Hepatic stellate cell (primary cell): ENCODE data around the gene OR10G7.

ENCODE experiments used
- DNase-seq: peaks from one replicate; pipeline ENCODE4 v3.0.0; 2011; ENCODE audit warnings: low spot score

Gene OR10G7, protein sequence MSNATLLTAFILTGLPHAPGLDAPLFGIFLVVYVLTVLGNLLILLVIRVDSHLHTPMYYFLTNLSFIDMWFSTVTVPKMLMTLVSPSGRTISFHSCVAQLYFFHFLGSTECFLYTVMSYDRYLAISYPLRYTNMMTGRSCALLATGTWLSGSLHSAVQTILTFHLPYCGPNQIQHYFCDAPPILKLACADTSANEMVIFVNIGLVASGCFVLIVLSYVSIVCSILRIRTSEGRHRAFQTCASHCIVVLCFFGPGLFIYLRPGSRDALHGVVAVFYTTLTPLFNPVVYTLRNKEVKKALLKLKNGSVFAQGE

DNA sequence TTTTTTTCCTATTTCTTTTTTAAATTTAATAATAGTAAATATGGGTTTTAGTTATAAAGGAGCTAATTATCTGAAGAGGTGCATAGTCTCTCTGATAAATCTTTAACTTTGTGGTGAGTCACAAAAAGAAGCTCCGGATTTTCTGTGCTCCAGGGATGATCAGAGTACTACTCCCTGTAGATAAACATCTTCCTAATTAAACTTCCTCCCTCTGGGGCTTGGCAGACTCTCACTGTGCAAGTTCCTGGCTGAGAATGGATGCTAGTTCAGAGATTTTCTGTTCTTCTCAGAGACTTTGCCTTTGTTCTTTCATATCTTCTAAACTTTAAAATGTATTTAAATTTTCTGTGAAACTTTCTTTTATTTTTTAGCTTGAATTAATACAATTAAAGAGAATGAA, at the start of gene OR10G7:
OR10G7 (minus strand) TSS at position 72 of the 400 bp plus-strand sequence. CDS start 2,324 bp downstream, outside the sequence.
- no peak for DNase-seq

DNA sequence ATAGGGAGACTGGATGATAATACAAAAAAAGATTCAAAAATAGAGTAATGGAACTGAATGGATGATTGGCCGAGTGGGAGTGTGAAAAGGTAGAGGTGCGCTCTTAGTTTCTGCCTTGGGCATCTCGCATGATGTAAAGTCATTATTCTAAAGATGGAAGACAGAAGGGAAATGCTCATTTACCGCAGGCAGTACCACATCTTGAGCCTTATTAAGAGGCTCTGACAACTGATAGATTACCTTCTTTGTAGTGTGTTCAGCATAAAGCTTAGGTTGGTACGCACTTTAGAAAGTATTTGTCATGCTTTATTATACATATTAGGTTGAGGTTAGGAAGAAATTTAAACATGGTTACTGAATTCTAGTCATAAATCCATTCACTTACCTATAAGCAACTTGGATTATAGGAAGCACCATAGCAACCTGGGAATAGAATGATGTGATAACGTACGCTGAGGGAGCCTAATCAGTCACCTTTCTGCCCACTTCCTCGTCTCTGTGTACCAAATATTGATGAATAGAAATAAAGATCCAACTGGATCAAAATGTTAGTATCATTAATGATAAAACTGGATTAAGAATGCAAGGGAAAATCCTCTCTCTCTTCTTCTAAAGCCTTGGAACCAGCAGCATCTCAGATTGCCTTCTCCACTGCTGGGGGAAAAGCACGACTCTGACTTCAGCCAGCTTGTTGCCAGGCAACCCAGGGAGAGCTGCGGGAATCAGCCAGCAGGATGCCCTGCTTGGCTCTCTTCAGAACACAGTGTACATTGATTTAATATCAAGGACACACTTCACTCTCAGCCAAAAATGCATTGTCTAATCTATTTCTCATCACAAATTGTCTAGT, 45.1 kb upstream of the OR10G7 start:
- DNase-seq = no peak

DNA sequence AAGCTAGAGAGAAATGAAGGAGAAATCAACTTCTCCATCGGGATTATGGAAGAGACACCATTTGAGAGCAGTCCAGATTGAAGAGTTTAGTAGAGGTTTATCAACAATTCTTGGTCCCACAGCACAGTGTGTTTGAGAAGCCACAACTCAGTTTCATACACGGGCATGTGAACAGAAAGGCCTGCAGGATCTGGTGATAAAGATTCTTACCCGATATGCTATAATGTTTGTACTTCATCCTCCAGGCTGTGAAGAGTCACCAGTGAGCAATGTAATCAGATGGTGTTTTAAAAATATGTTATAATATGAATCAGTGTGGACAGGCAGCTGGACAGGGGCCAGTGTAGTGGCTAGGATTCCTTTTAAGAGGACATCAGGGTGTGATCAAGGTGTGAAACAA, 44.5 kb upstream of the OR10G7 start:
- no peak for DNase-seq

DNA sequence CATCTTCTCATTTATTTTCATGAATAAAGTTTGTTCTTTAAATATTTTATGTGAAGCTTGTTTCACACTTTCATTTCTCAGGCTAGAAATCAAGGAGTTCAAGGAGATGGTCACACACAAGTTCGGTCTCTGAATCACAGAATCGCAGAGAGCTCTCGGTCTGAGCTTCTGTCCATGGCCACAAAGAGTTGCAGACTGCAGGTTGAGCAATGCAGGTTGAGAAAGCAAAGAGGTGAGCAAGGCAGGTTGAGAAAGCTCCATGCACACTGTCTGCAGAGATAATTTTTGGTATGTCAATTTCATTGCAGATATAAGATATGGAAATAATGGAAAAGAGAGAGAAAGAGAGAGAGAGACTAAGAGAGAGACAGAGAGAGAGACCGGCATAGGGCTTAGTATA, 41.2 kb upstream of the OR10G7 start:
- no peak for DNase-seq

DNA sequence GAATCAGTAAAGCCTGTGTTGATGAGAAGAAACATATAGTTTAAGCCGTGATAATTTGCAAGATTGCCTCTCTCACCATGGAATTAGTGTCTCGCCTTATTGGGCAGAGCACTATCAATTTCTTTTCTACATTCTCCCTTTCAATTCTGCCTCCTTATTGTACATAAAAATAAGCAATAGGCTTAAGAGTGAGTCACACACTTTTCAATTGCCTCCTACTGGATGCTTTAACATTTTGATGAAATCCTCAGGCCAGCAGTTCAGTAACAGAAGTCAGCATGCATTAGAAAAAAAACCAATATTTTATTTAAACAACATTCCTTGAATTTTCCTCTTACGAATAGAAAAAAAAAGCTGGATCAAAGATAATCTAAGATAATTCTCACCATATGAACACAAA, 40.4 kb upstream of the OR10G7 start:
- no peak for DNase-seq

DNA sequence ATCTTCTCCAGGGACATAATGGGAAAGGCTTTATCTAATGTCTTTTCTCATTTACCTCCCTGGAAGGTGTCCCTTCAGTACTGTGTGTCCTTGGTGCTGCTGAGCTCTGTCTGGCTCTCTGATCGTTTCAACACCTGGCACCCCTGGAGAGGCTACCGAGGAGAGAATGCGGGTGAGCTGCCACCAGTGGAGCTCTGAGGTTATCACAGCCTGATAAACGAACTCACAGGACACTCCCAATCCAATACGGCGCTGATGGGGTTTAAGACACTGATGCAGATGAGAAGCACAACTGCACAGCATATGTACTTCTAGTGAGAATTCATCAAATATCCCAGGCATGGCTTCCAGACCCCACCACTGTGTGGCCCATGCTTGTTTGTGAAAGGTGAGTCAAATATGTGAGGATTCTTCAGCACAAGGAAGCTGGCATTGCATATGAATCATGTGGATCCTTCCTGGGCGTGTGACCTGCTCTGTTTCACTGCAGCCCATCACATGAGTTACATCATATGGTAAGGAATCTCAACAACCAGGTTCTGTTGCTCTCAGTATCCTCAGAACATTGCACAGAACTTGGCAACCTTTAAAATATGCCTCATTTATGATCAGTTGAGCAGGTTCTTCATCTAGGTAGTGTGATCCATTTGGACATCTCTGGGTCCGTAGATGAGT, 39.3 kb upstream of the OR10G7 start:
- DNase-seq = no peak

DNA sequence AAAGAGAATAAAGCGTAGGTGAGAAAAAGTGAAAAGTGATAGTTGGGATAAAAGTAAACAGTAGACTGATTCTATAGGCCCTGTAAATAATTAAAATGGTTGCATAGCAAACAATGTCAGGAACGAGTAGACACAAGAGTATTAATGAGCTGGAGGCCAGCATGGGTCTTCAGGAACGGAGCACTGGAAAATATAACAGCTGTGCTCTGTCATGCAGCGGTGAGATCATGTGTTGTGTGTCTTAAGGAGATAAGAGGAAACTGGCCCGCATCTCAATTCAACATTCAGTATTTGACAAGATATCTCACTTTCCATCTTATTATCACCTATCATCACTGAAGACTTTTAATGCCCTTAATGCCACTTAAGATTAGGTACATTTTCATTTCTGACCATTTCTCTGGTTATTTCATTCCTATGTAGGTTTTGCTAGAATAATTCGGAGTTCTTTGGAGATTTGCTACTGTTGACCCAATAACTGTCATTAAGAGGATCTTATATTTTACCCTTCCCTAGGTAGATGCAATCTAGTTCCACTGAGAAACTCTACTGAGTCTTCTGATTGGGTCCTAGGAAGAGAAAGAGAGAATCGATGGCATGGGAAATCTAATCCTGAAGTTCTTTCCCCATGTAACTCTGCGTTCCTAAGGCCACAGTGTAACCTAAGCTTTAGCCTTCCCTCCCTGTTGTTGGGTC, 38.7 kb upstream of the OR10G7 start:
- no peak for DNase-seq

DNA sequence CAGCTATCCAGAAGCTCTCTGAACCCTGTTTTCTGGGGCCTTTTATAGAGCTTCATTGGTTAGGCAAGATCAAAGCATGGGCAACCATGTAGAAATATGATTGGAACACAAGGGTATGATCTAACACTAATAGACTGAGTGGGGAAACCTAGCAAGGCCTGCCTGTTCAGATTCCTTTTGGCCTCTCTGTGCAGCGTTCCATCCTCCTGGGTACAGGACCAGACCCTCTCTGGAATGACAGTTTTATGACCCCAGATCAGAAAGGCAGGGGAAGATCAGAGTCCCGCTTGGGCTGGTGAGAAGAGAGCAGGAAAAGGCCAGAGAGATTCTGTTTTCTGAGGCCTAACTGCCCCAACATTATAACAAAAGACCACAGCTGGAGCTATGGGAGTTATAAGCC, 37.5 kb upstream of the OR10G7 start:
- no peak for DNase-seq

DNA sequence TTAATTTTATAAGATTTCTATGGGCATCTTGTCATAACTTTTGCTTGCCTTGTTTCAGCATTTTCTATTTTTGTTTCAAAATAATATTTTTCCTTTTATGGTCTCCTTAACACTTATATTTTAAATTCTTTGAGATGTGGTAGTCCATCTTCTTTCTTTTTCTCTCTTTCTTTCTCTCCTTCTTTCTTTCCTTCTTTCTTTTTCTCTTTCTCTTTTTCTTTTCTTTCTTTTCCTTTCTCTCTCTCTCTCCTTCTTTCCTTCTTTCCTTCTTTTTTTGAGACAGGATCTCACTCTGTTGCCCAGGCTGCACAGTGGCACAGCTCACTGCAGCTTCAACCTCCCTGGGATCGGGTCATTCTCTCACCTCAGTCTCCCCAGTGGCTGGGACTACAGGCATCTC, 36.1 kb upstream of the OR10G7 start:
- DNase-seq = no peak

DNA sequence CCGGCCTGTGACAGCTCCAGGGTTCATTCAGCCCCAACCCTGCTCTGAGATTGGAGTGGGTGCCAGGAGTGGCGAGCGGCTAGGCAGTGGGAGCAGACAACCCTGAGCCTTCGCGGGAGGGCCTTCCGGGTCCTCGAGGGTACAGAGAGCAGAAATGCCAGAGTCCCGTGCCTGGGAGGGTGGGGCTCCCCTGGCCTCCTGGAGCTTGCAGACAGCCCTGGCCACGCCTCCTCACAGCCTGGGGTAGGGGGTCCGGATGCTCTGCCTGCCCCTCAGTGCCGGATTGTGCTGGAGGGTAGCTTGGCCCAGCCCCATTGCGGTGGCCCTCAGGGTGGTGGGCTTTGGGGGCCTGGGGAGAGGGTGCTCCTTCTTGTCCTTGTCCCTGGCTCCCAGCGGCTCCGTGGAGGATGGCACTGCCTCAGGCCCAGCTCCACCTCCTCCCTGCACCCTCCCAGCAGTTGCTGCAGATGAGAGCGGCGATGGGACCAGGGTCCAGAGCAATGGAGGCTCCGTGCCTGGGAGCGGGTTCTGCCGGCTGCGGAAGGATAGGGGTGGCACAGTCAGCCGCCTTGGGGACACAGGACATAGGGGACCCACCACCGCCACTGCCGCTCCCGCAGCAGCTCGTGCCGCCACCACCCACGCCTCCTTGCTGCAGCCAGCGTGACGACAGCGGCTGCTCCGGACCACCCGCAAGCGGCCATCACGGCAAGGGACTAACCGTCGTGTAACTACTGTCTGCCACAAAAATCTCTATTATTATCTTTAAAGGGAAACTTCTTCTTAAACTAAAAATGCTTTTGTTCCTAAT, 34.9 kb upstream of the OR10G7 start:
- DNase-seq = peak; percentile 18

DNA sequence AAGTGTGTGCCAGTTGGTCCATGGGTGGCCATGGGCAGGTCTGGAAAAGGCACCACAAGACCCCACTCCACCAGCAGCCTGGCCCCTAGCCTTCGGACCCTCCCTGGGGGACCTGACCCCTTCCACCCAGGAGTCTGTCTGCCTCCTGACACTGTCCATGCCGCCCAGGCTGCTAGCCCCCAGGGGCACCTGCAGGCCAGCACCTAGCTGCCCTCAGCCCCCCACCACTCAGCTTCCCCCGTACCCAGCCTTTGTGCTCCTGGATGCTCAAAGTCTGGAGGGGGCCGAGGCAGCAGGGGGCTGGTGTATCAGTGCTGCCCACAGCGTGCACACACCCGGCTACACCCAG, 34.3 kb upstream of the OR10G7 start:
- DNase-seq = no peak

DNA sequence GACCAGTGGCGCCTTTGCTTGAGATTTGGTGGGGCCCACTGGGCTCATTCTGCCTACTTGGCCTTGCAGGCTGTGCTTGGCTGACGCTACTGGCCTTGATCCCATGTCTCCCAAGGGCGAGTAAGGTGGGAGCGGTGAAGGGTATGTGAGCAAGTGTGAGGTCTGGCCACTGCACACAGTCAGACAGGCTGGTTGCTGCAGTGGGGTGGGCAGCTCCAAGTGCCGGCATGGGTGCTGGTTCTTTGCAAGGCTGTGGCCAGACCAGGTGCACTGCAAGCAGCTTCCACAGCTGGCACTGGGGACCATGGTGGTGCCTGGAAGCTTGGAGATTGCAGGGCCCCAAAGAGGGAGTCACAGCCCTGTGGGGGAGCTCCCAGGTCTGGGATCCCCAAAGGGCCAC, 33.4 kb upstream of the OR10G7 start:
- DNase-seq = no peak

DNA sequence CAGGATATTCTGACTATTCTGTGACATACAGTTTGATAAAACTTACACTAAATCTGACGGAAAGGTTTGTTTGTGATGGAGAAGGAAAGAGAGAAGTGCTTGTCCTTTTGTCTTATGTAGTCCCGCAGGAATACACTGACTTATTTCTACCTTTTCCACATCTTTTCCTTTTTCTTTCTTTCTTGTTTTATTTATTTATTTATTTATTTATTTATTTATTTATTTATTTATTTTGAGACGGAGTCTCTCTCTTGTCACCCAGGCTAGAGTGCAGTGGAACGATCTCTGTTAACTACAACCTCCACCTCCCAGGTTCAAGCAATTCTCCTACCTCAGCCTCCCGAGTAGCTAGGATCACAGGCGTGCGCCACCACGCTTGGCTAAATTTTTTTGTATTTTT, 31.0 kb upstream of the OR10G7 start:
- no peak for DNase-seq

DNA sequence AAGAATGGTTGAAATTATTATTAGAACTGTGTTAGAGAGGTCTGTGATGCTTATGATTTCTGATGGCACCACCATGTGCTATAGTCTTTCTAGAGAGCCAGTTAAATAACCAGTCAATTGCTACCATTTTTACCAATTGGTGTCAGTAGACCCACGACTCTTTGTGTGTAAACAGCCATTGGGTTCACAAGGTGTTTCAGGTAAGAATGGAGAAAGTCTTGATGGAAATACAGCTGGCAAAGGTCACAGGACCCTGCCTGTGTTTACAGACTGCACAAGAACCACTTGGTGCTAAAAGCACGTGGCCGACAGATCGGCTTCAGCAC, 30.5 kb upstream of the OR10G7 start:
- DNase-seq = no peak

DNA sequence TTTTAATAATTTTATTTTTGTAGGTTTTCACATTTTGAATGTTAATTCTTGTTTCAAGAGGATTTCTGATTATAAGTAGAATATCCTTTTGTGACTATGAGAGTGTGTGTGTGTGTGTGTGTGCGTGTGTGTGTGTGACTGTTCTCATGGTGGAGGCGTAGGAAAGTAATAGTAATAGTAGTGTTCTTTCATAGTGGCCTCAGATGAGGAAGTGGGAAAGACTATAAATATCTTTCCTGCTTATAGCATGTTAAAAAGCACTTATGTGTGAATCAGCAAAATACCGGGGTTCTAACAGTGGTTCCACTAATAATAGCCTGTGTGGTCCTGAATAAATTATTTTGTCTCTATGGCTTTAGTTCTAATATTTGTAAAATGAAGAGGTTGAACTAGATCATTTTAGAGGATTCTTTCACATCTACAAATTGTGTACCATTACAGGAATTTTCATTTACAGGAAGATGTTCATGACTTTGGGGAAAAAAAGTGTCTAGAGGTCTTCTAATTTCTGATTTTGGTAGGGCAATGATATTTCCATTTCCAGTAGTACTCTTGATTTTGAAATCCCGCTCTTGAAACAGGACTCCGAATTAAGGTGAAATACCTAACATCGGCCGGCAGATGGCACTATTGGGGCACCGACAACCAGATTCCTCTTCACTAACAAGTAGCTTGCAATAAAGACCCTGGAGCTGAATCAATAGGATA, 29.9 kb upstream of the OR10G7 start:
- DNase-seq = peak; percentile 46

DNA sequence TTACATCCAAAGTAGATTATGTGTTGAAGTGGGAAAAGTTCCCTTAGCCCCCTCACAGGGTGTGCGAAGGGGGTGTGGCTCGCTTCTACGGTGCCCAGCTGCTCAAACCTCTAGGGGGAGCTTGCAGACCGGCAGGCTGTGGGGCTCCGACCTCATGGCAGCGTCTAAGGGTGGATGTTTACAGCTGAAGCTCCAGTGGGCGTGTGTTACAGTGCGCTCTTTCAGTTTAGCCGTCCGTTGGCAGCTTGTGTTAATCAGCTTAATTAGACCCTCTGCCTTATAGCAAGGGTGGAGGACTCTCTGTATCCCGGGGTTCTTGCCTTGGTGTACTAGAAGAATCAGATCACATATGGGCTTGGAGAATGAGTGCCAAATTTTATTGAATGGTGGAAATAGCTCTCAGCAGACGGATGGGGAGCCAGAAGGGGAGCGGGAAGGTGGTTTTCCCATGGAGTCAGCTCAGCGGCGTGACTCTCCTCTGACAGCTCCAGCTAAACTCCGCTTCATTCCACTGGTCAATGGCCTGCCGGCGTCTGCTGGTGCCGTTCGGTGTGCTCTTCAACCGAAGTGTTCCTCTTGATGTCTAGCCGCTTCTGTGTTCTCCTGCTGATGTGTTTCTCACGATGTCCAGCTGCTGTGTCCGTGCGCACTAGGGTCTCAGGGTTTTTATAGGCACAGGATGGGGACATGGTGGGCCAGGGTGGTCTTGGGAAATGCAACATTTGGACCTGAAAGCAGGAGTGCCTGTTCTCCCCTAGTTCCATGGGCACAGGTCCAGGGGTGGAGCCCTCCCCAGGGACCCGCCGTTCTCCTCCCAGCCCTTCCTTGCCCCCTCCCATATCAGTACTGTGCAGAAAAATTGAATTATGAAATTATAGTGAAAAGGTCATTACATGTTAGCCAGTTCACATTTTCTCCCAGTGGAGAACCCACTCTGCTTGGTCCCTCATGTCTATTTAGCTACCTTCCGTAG, 28.6 kb upstream of the OR10G7 start:
- DNase-seq = no peak

DNA sequence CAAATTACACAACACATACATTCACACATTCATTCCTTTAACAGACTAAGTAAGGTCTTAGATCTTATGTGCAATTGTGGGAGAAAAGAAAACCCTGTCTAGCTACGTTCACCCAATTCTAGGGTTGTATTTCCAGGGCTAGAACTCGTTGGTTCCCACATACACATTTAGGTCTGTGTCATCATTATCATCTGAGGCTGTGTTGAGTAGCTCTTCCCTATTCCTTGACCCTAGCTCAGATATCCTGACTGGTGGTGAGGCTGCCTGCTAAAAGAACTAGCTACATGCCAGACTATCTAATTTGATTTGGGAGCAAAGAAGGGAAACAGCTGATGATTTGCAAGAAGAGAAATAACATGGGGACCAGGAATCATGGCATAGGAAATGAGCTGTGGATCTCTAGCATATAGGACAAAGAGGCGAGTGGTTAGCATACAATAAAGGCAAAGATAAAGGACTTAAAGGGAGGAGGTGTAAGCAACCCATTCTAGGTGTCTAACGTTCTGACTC, 27.5 kb upstream of the OR10G7 start:
- DNase-seq = no peak

DNA sequence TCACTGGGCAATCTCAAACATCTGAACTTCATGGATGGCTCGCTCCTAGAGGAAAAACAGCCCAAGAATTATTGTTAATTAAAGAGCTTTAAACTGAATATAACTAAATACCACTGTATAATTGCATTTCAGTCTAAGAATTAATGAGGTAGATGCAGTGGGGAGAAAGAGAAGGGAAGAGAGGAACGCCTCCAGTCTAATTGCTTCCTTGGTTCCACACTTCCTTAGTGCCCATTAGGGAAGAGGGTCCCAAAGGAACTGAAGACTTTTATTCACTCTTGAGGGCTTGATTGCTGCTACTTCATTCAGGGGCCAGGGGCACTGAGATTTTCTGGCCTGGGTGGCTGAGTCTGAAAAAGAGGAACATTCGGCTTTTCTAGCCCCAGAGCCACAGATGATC, 11.8 kb upstream of the OR10G7 start:
- no peak for DNase-seq

DNA sequence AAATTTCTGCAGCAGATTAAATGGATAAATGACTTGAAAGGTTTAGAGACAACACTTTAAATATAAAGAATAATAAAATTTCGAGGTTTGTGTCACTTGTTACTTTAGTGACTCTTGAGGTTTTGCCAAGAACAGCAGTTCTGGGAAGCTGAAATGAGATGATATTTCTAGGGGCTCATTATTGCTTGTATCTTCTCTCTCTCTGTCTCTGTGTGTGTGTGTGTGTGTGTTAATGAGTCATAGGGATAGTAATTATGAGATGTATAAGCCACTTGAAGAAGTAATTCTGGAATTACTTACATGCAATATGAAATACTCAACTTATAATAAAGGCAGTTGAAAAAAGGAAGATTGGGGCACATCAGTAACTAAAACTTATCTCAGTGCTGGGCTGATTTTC, 9.6 kb upstream of the OR10G7 start:
- DNase-seq = no peak

DNA sequence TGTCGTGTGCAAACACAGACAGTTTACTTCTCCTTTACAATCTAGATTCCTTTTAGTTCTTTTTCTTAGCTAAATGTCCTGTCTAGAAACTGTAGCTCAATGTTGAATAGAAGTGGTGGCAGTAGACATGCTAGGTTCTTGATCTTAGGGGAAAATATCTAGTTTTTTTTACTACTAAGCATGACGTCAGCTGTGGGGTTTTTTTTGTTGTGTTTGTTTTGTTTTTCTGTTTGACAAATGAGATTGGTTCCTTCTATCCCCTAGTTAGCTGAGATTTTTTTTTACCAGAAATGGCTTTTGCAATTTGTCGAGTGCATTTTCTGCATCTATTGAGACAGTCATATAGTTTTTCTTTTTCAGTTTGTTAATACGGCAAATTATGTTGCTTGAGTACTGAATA, 2.3 kb upstream of the OR10G7 start:
- DNase-seq = no peak
